Activated CD8-positive, alpha-beta T cell treated with anti-CD3 and anti-CD28 coated beads, Interleukin-2, amount 10 ng/mL, durations not matched to agents 7 days and 5 days (primary cell): ENCODE measurements around the gene LTB. TPM values are rescaled to one million over a fixed set of nuclear protein-coding genes. Genes with fewer than 3 reads are reported as not detected.

Experiments
- ATAC-seq: fragments of 150-1000 bp; cut with Tn5 transposase; one replicate; pipeline ENCODE4 v1.10.0; 2021; ENCODE audit warnings: moderate library complexity
- CTCF ChIA-PET: fragments of 350-600 bp; sonication (Branson Sonifier 250); formaldehyde crosslinking; loops from one replicate; lab custom pipeline; 2021; ENCODE audit warnings: antibody characterized with exemption; lab: Charles Lee
- POLR2A ChIA-PET: fragments of 350-600 bp; sonication (Branson Sonifier 250); formaldehyde crosslinking; loops from one replicate; lab custom pipeline; 2021; ENCODE audit warnings: antibody characterized with exemption; lab: Charles Lee
- DNase-seq: peaks from one replicate; pipeline ENCODE4 v3.0.0-alpha.2; 2020
- H3K27ac Mint-ChIP-seq: one replicate; pipeline ENCODE4 v1.8.0; 2021; ENCODE audit warnings: mild to moderate bottlenecking, mixed read lengths
- H3K27me3 Mint-ChIP-seq: one replicate; pipeline ENCODE4 v1.8.0; 2021; ENCODE audit warnings: low read depth, mixed read lengths
- H3K36me3 Mint-ChIP-seq: one replicate; pipeline ENCODE4 v1.8.0; 2021; ENCODE audit warnings: low read depth, mixed read lengths
- H3K4me1 Mint-ChIP-seq: one replicate; pipeline ENCODE4 v1.8.0; 2021; ENCODE audit warnings: low read depth, mixed read lengths
- H3K4me3 Mint-ChIP-seq: one replicate; pipeline ENCODE4 v1.8.0; 2021; ENCODE audit warnings: mild to moderate bottlenecking, mixed read lengths
- H3K9me3 Mint-ChIP-seq: one replicate; pipeline ENCODE4 v1.8.0; 2022; ENCODE audit warnings: mixed read lengths; ENCODE audit not compliant: insufficient read depth
- total RNA-seq, 2 experiments: library from RNA; stranded (reverse); gene quantifications; one replicate each; pipeline ENCODE4 v1.2.3, GENCODE V29; 2021

LTB gene
- total RNA-seq, result 100 to 1,000 TPM; 613 to 618 TPM

GRCh38 chr6:31582230-31582643, at the start of gene LTB:
TSS of gene LTB (minus strand) at chr6:31582424. CDS start at chr6:31582417, 7 bp downstream.
- CTCF ChIA-PET, result interaction anchor here (0.8 to 24.1 kb wide), 8 partner anchors 1 to 90 kb away, joined by 3 to 928 read pairs (median 96); partner anchors contain the start of genes ATP6V1G2, BAG6, DDX39B and LST1
- Mint-ChIP-seq H3K36me3 (peaks cover 62% of the 10 kb centered on the region), H3K4me3 (peak within 1 kb of the TSS; percentile 98), H3K27me3 (no peaks in the 10 kb centered on the region), H3K9me3 (no peaks in the 10 kb centered on the region), H3K4me1 (peaks cover 72% of the 10 kb centered on the region), H3K27ac (peak within 1 kb of the TSS; percentile 88)
- peak; percentile 73 for DNase-seq
- ATAC-seq, result peak; percentile 7
- POLR2A ChIA-PET, result interaction anchor here (0.8 to 14.3 kb wide), 18 partner anchors 8 to 1389 kb away, joined by 3 to 388 read pairs (median 6); partner anchors contain the start of genes ATP6V1G2, BAG6, C6orf47 and DDX39B

- DNase-seq (no peak), ATAC-seq (no peak)
- no peaks in the 10 kb centered on the region for H3K9me3 Mint-ChIP-seq
- ChIA-PET POLR2A (interaction anchor here (0.7 kb wide), 1 partner anchor 8 kb away, joined by 3 read pairs; no protein-coding TSS in a partner anchor), CTCF (no interaction called here)
- no peaks in the 10 kb centered on the region for H3K27me3 Mint-ChIP-seq
- peaks cover 8% of the 10 kb centered on the region for H3K4me1 Mint-ChIP-seq
- H3K4me3 Mint-ChIP-seq, result no peak overlapping the region
- H3K27ac Mint-ChIP-seq, result no peak overlapping the region
- peaks cover 80% of the 10 kb centered on the region for H3K36me3 Mint-ChIP-seq
These were observed 49.6 kb upstream of the LTB start for GRCh38 chr6:31631681-31632278.

- CTCF ChIA-PET, result no interaction called here
- POLR2A ChIA-PET, result interaction anchor here (0.7 kb wide), 1 partner anchor 9 kb away, joined by 3 read pairs; no protein-coding TSS in a partner anchor
These were observed 49.0 kb upstream of the LTB start for GRCh38 chr6:31631209-31631608.

GRCh38 chr6:31630177-31630934, 48.1 kb upstream of the LTB start:
- Mint-ChIP-seq H3K9me3 (no peaks in the 10 kb centered on the region), H3K4me1 (peaks cover 8% of the 10 kb centered on the region), H3K4me3 (no peak overlapping the region), H3K36me3 (peaks cover 81% of the 10 kb centered on the region), H3K27ac (peak overlapping the region; percentile 15), H3K27me3 (no peaks in the 10 kb centered on the region)
- DNase-seq (no peak), ATAC-seq (no peak)
- ChIA-PET CTCF (no interaction called here), POLR2A (no interaction called here)

More at GRCh38 chr6:31631209-31631608, 49.0 kb upstream of the LTB start:
- Mint-ChIP-seq H3K27ac (peak overlapping the region; percentile 10), H3K9me3 (no peaks in the 10 kb centered on the region), H3K4me3 (no peak overlapping the region), H3K27me3 (no peaks in the 10 kb centered on the region), H3K36me3 (peaks cover 80% of the 10 kb centered on the region), H3K4me1 (peaks cover 8% of the 10 kb centered on the region)
- DNase-seq, result no peak
- ATAC-seq, result no peak

- no peaks in the 10 kb centered on the region for H3K9me3 Mint-ChIP-seq
- H3K4me1 Mint-ChIP-seq, result peaks cover 8% of the 10 kb centered on the region
- H3K36me3 Mint-ChIP-seq, result peaks cover 83% of the 10 kb centered on the region
- POLR2A ChIA-PET, result no interaction called here
- ATAC-seq (no peak), DNase-seq (no peak)
- H3K27me3 Mint-ChIP-seq, result no peaks in the 10 kb centered on the region
- CTCF ChIA-PET, result no interaction called here
- H3K4me3 Mint-ChIP-seq, result no peak overlapping the region
- H3K27ac Mint-ChIP-seq, result no peak overlapping the region
These were observed 46.8 kb upstream of the LTB start for GRCh38 chr6:31629014-31629413.

GRCh38 chr6:31627690-31628287, 45.6 kb upstream of the LTB start:
- H3K4me3 Mint-ChIP-seq, result no peak overlapping the region
- peaks cover 85% of the 10 kb centered on the region for H3K36me3 Mint-ChIP-seq
- peak overlapping the region; percentile 27 for H3K27ac Mint-ChIP-seq
- DNase-seq (no peak), ATAC-seq (no peak)
- H3K4me1 Mint-ChIP-seq, result peaks cover 14% of the 10 kb centered on the region
- ChIA-PET POLR2A (interaction anchor here (0.7 to 0.8 kb wide), 2 partner anchors 29 to 112 kb away, joined by 3 read pairs; partner anchors contain the start of gene MSH5), CTCF (interaction anchor here (1.1 kb wide), 1 partner anchor 77 kb away, joined by 3 read pairs; no protein-coding TSS in a partner anchor)
- no peaks in the 10 kb centered on the region for H3K9me3 Mint-ChIP-seq
- H3K27me3 Mint-ChIP-seq, result no peaks in the 10 kb centered on the region

- peaks cover 23% of the 10 kb centered on the region for H3K4me1 Mint-ChIP-seq
- no peaks in the 10 kb centered on the region for H3K9me3 Mint-ChIP-seq
- no peak for ATAC-seq
- no peak for DNase-seq
- peak overlapping the region; percentile 4 for H3K27ac Mint-ChIP-seq
- CTCF ChIA-PET, result interaction anchor here (1.1 kb wide), 1 partner anchor 76 kb away, joined by 3 read pairs; no protein-coding TSS in a partner anchor
- no peaks in the 10 kb centered on the region for H3K27me3 Mint-ChIP-seq
- H3K36me3 Mint-ChIP-seq, result peaks cover 87% of the 10 kb centered on the region
- POLR2A ChIA-PET, result interaction anchor here (1.8 kb wide), 1 partner anchor 26 kb away, joined by 8 read pairs; the partner anchor contains the start of gene BAG6
- no peak overlapping the region for H3K4me3 Mint-ChIP-seq
These were observed 44.7 kb upstream of the LTB start for GRCh38 chr6:31626952-31627351.

- Mint-ChIP-seq H3K4me3 (no peak overlapping the region), H3K4me1 (peaks cover 30% of the 10 kb centered on the region), H3K27ac (no peak overlapping the region), H3K36me3 (peaks cover 75% of the 10 kb centered on the region), H3K27me3 (no peaks in the 10 kb centered on the region), H3K9me3 (no peaks in the 10 kb centered on the region)
- ChIA-PET CTCF (no interaction called here), POLR2A (no interaction called here)
- DNase-seq (no peak), ATAC-seq (no peak)
These were observed 41.8 kb upstream of the LTB start for GRCh38 chr6:31624070-31624469.

GRCh38 chr6:31622684-31623091, 40.5 kb upstream of the LTB start:
- H3K4me3 Mint-ChIP-seq, result peak overlapping the region; percentile 93
- CTCF ChIA-PET, result interaction anchor here (0.7 to 2.3 kb wide), 6 partner anchors 13 to 71 kb away, joined by 3 to 12 read pairs (median 4); no protein-coding TSS in a partner anchor
- H3K4me1 Mint-ChIP-seq, result peaks cover 33% of the 10 kb centered on the region
- H3K9me3 Mint-ChIP-seq, result no peaks in the 10 kb centered on the region
- H3K36me3 Mint-ChIP-seq, result peaks cover 69% of the 10 kb centered on the region
- DNase-seq (no peak), ATAC-seq (no peak)
- no peaks in the 10 kb centered on the region for H3K27me3 Mint-ChIP-seq
- POLR2A ChIA-PET, result interaction anchor here (0.8 to 3.6 kb wide), 9 partner anchors 12 to 81 kb away, joined by 3 to 29 read pairs (median 5); partner anchors contain the start of genes BAG6, C6orf47, CSNK2B and DDX39B
- H3K27ac Mint-ChIP-seq, result peak overlapping the region; percentile 95

GRCh38 chr6:31621991-31622390, 39.8 kb upstream of the LTB start:
- no peaks in the 10 kb centered on the region for H3K9me3 Mint-ChIP-seq
- CTCF ChIA-PET, result interaction anchor here (0.7 to 2.3 kb wide), 12 partner anchors 12 to 75 kb away, joined by 3 to 12 read pairs (median 4); partner anchors contain the start of genes ATP6V1G2 and NFKBIL1
- DNase-seq (no peak), ATAC-seq (no peak)
- H3K4me3 Mint-ChIP-seq, result peak overlapping the region; percentile 93
- peaks cover 65% of the 10 kb centered on the region for H3K36me3 Mint-ChIP-seq
- H3K4me1 Mint-ChIP-seq, result peaks cover 33% of the 10 kb centered on the region
- no peaks in the 10 kb centered on the region for H3K27me3 Mint-ChIP-seq
- H3K27ac Mint-ChIP-seq, result peak overlapping the region; percentile 95
- POLR2A ChIA-PET, result interaction anchor here (1.0 to 3.6 kb wide), 9 partner anchors 13 to 208 kb away, joined by 3 to 29 read pairs (median 6); partner anchors contain the start of genes BAG6, C6orf47, CSNK2B and DDX39B
